CD4-positive, alpha-beta T cell (primary cell): ENCODE results near the gene TSHZ2. TPM values are rescaled to one million over a fixed set of nuclear protein-coding genes. Genes with fewer than 3 reads are reported as not detected.

Experiments used
- ATAC-seq: fragments of 200-7000 bp; cut with Tn5 transposase; one replicate; pipeline ENCODE4 v1.10.0; 2022; ENCODE audit warnings: mild to moderate bottlenecking; ENCODE audit not compliant: poor library complexity
- CTCF ChIA-PET: fragments of 350-600 bp; sonication (Branson Sonifier 250); formaldehyde crosslinking; loops from one replicate; lab custom pipeline; 2021; ENCODE audit warnings: antibody characterized with exemption, inconsistent platforms; lab: Charles Lee
- POLR2A ChIA-PET: fragments of 350-600 bp; sonication (Branson Sonifier 250); formaldehyde crosslinking; loops from one replicate; lab custom pipeline; 2021; ENCODE audit warnings: antibody characterized with exemption, inconsistent platforms; lab: Charles Lee
- DNase-seq, 14 experiments: peaks; one replicate each; pipeline ENCODE4 v3.0.0-alpha.2; 2013 to 2020; ENCODE audit warnings: mixed read lengths in 2 of 14
- H3K27ac ChIP-seq, 2 donors: one replicate each; pipeline versions ENCODE4 v1.5.1 to v1.7.0; 2013; ENCODE audit warnings: low read length in 2 of 2, low read depth in 1 of 2, mild to moderate bottlenecking in 1 of 2
- H3K27me3 ChIP-seq, 2 experiments: 1 replicate in 1 of 2; 2 replicates in 1 of 2; pipeline versions ENCODE4 v1.6.1 to v1.7.0; 2013; ENCODE audit warnings: low read length in 2 of 2, control low read depth in 1 of 2, mild to moderate bottlenecking in 1 of 2, moderate library complexity in 1 of 2; ENCODE audit not compliant: insufficient read depth in 2 of 2, control insufficient read depth in 1 of 2
- H3K36me3 ChIP-seq: one replicate; pipeline ENCODE4 v1.6.1; 2013; ENCODE audit warnings: low read length, control low read depth; ENCODE audit not compliant: insufficient read depth
- H3K4me1 ChIP-seq: one replicate; pipeline ENCODE4 v1.6.1; 2013; ENCODE audit warnings: low read length, control low read depth; ENCODE audit not compliant: insufficient read depth
- H3K4me3 ChIP-seq: one replicate; pipeline ENCODE4 v1.5.1; 2013; ENCODE audit warnings: mild to moderate bottlenecking, low read length, moderate library complexity
- H3K9me3 ChIP-seq, 2 experiments: 1 replicate in 1 of 2; 2 replicates in 1 of 2; pipeline versions ENCODE4 v1.6.1 to v1.7.0; 2013; ENCODE audit warnings: low read length in 2 of 2, mild to moderate bottlenecking in 2 of 2, control low read depth in 1 of 2, moderate library complexity in 1 of 2; ENCODE audit not compliant: control insufficient read depth in 1 of 2, insufficient read depth in 1 of 2
- H3K27ac Mint-ChIP-seq: one replicate; pipeline ENCODE4 v1.8.0; 2020; ENCODE audit warnings: mixed read lengths
- H3K27me3 Mint-ChIP-seq: one replicate; pipeline ENCODE4 v1.8.0; 2021; ENCODE audit warnings: mixed read lengths
- H3K36me3 Mint-ChIP-seq: one replicate; pipeline ENCODE4 v1.8.0; 2021; ENCODE audit warnings: low read depth, mixed read lengths
- H3K4me1 Mint-ChIP-seq: one replicate; pipeline ENCODE4 v1.8.0; 2021; ENCODE audit warnings: low read depth, mixed read lengths
- H3K4me3 Mint-ChIP-seq: one replicate; pipeline ENCODE4 v1.8.0; 2020; ENCODE audit warnings: mild to moderate bottlenecking, mixed read lengths
- H3K9me3 Mint-ChIP-seq: one replicate; pipeline ENCODE4 v1.8.0; 2020; ENCODE audit warnings: mixed read lengths
- CTCF ChIP-seq: fragments of 200-600 bp; IDR thresholded peaks from one replicate; pipeline ENCODE4 v1.8.0; 2022; ENCODE audit warnings: antibody characterized with exemption, mild to moderate bottlenecking
- intact Hi-C, 2 experiments: fragments of 100-400 bp; cut with DNase I in 1 of 2; cut with micrococcal nuclease in 1 of 2; formaldehyde crosslinking; loops; one replicate each; pipeline versions ENCODE4 v1.15.1 to v1.9.0; 2023 to 2025; cut with DNase I, micrococcal nuclease
- total RNA-seq, 174 experiments: library from RNA in 2 of 174; stranded (reverse) in 2 of 174; gene quantifications; one replicate each; pipeline ENCODE4 v1.2.3 and lab custom pipeline; 2021 to 2026

The TSHZ2 gene
- total RNA-seq, 2 experiments from 2014 or later, result 26.1 to 27.4 TPM

GRCh38 chr20:53387983-53388675, 416.0 kb downstream of the TSHZ2 start:
- Histone ChIP-seq H3K27ac (no peak overlapping the region), H3K9me3 (no peaks in the 10 kb centered on the region), H3K4me3 (no peak overlapping the region), H3K36me3 (no peaks in the 10 kb centered on the region), H3K4me1 (peaks cover 7% of the 10 kb centered on the region), H3K27me3 (no peaks in the 10 kb centered on the region)
- CTCF ChIA-PET, result no interaction called here
- intact Hi-C loops, result loop anchor here in 1 of 2 experiments (1.0 kb wide), 1 partner anchor 14 kb away; no protein-coding TSS in a partner anchor
- Mint-ChIP-seq H3K9me3 (no peaks in the 10 kb centered on the region), H3K27ac (peak overlapping the region; percentile 71), H3K4me3 (peak overlapping the region; percentile 17), H3K4me1 (peaks cover 43% of the 10 kb centered on the region), H3K27me3 (no peaks in the 10 kb centered on the region), H3K36me3 (no peaks in the 10 kb centered on the region)
- DNase-seq, result peak in 11 of 14 experiments; percentile 2 to 70 (median 35)
- peak; percentile 96 for ATAC-seq
- TF ChIP-seq CTCF, result no peak
- POLR2A ChIA-PET, result no interaction called here

GRCh38 chr20:53389516-53390300, 417.6 kb downstream of the TSHZ2 start:
- Histone ChIP-seq H3K4me1 (peaks cover 7% of the 10 kb centered on the region), H3K27ac (no peak overlapping the region), H3K4me3 (no peak overlapping the region), H3K9me3 (no peaks in the 10 kb centered on the region), H3K27me3 (no peaks in the 10 kb centered on the region), H3K36me3 (no peaks in the 10 kb centered on the region)
- H3K4me1 Mint-ChIP-seq, result peaks cover 43% of the 10 kb centered on the region
- H3K9me3 Mint-ChIP-seq, result no peaks in the 10 kb centered on the region
- no peak overlapping the region for H3K4me3 Mint-ChIP-seq
- peaks cover under 1% of the 10 kb centered on the region for H3K36me3 Mint-ChIP-seq
- POLR2A ChIA-PET, result no interaction called here
- H3K27ac Mint-ChIP-seq, result peak overlapping the region; percentile 71
- ATAC-seq (no peak), DNase-seq (no peak)
- intact Hi-C loops, result no loop called here
- CTCF ChIA-PET, result no interaction called here
- no peak for TF ChIP-seq CTCF
- no peaks in the 10 kb centered on the region for H3K27me3 Mint-ChIP-seq

- Mint-ChIP-seq H3K27me3 (no peaks in the 10 kb centered on the region), H3K27ac (peak overlapping the region; percentile 71), H3K36me3 (peaks cover 5% of the 10 kb centered on the region), H3K4me1 (peaks cover 48% of the 10 kb centered on the region), H3K9me3 (no peaks in the 10 kb centered on the region), H3K4me3 (no peak overlapping the region)
- no peak overlapping the region for H3K27ac ChIP-seq
- no peak for DNase-seq
- ChIA-PET POLR2A (interaction anchor here (0.7 kb wide), 1 partner anchor 112 kb away, joined by 3 read pairs; no protein-coding TSS in a partner anchor), CTCF (no interaction called here)
- no peaks in the 10 kb centered on the region for H3K27me3 ChIP-seq
- no peak overlapping the region for H3K4me3 ChIP-seq
- ATAC-seq, result no peak
- peaks cover 7% of the 10 kb centered on the region for H3K4me1 ChIP-seq
- intact Hi-C loops, result no loop called here
- no peaks in the 10 kb centered on the region for H3K36me3 ChIP-seq
- no peaks in the 10 kb centered on the region for H3K9me3 ChIP-seq
- no peak for TF ChIP-seq CTCF
These were observed 418.6 kb downstream of the TSHZ2 start for GRCh38 chr20:53390770-53391169.
